WERI-Rb-1 (cell line): Measurements from ENCODE around the gene DES.

ENCODE experiments used
- DNase-seq: peaks from one replicate; pipeline ENCODE4 v3.0.0-alpha.2; 2020
- H3K27ac ChIP-seq: fragments of 250-450 bp; sonication (Bioruptor Pico); 2 replicates; pipeline ENCODE4 v1.5.1; 2020; ENCODE audit warnings: mild to moderate bottlenecking, moderate library complexity
- H3K27me3 ChIP-seq: fragments of 250-450 bp; sonication (Bioruptor Pico); 2 replicates; pipeline ENCODE4 v1.5.1; 2021; ENCODE audit warnings: mild to moderate bottlenecking, low read depth, moderate library complexity; ENCODE audit not compliant: insufficient read depth, severe bottlenecking
- H3K36me3 ChIP-seq: fragments of 250-450 bp; sonication (Bioruptor Pico); 2 replicates; pipeline ENCODE4 v1.5.1; 2020; ENCODE audit warnings: mild to moderate bottlenecking, moderate library complexity
- H3K4me3 ChIP-seq: 2 replicates; pipeline ENCODE4 v1.5.1; 2011; ENCODE audit warnings: low read depth, mild to moderate bottlenecking, control low read depth, low read length
- H3K9me3 ChIP-seq: fragments of 250-450 bp; sonication (Bioruptor Pico); 2 replicates; pipeline ENCODE4 v1.5.1; 2021; ENCODE audit warnings: mild to moderate bottlenecking, moderate library complexity; ENCODE audit not compliant: severe bottlenecking
- CTCF ChIP-seq: IDR thresholded peaks from 2 replicates; pipeline ENCODE4 v1.5.1; 2011; ENCODE audit warnings: low read depth, mild to moderate bottlenecking, control low read depth, inconsistent platforms, low read length

The DES gene

GRCh38 chr2:219396863-219397457 is 21.2 kb upstream of the DES start:
- H3K27me3 ChIP-seq = no peaks in the 10 kb centered on the region
- no peak for TF ChIP-seq CTCF
- no peak overlapping the region for H3K4me3 ChIP-seq
- H3K27ac ChIP-seq = no peak overlapping the region
- H3K9me3 ChIP-seq = no peaks in the 10 kb centered on the region
- DNase-seq = no peak
- no peaks in the 10 kb centered on the region for H3K36me3 ChIP-seq

GRCh38 chr2:219398721-219399363 is 19.3 kb upstream of the DES start:
- Histone ChIP-seq H3K27me3 (no peaks in the 10 kb centered on the region), H3K4me3 (no peak overlapping the region), H3K27ac (peak overlapping the region; percentile 3; the same call in 1 of the 2 replicates), H3K9me3 (no peaks in the 10 kb centered on the region), H3K36me3 (no peaks in the 10 kb centered on the region)
- no peak for TF ChIP-seq CTCF
- DNase-seq = no peak

- no peak for DNase-seq
Observed at GRCh38 chr2:219399716-219400478, 18.3 kb upstream of the DES start.

GRCh38 chr2:219400562-219400961 is 17.6 kb upstream of the DES start:
- no peaks in the 10 kb centered on the region for H3K36me3 ChIP-seq
- no peak for DNase-seq
- no peak for TF ChIP-seq CTCF
- H3K9me3 ChIP-seq = no peaks in the 10 kb centered on the region
- no peak overlapping the region for H3K27ac ChIP-seq
- H3K4me3 ChIP-seq = no peak overlapping the region
- no peaks in the 10 kb centered on the region for H3K27me3 ChIP-seq

More at GRCh38 chr2:219399716-219400478, 18.3 kb upstream of the DES start:
- Histone ChIP-seq H3K27ac (no peak overlapping the region), H3K4me3 (no peak overlapping the region), H3K36me3 (no peaks in the 10 kb centered on the region), H3K27me3 (no peaks in the 10 kb centered on the region), H3K9me3 (no peaks in the 10 kb centered on the region)
- TF ChIP-seq CTCF = no peak

GRCh38 chr2:219401606-219402005 is 16.6 kb upstream of the DES start:
- no peak overlapping the region for H3K4me3 ChIP-seq
- no peaks in the 10 kb centered on the region for H3K36me3 ChIP-seq
- DNase-seq = no peak
- peak overlapping the region; percentile 50; the same call in 1 of the 2 replicates for H3K27ac ChIP-seq
- no peaks in the 10 kb centered on the region for H3K9me3 ChIP-seq
- no peaks in the 10 kb centered on the region for H3K27me3 ChIP-seq
- TF ChIP-seq CTCF = no peak
